B cell (primary cell): Measurements from ENCODE around the gene IPO11. TPM values are rescaled to one million over a fixed set of nuclear protein-coding genes. Genes with fewer than 3 reads are reported as not detected.

Source experiments
- ATAC-seq: fragments of 200-7000 bp; cut with Tn5 transposase; one replicate; pipeline ENCODE4 v1.10.0; 2021; ENCODE audit warnings: low read depth, mild to moderate bottlenecking, moderate number of reproducible peaks, moderate library complexity
- CTCF ChIA-PET: fragments of 350-600 bp; sonication (Branson Sonifier 250); formaldehyde crosslinking; loops from one replicate; lab custom pipeline; 2021; ENCODE audit warnings: antibody characterized with exemption, inconsistent platforms; lab: Charles Lee
- POLR2A ChIA-PET: fragments of 350-600 bp; sonication (Branson Sonifier 250); formaldehyde crosslinking; loops from one replicate; lab custom pipeline; 2021; ENCODE audit warnings: antibody characterized with exemption; lab: Charles Lee
- DNase-seq: peaks from one replicate; pipeline ENCODE4 v3.0.0; 2013
- H2AFZ ChIP-seq: 2 replicates; pipeline ENCODE4 v1.6.1; 2012; ENCODE audit warnings: mild to moderate bottlenecking, low read depth, low read length; ENCODE audit not compliant: insufficient read depth, poor library complexity, severe bottlenecking
- H3K27ac ChIP-seq, 2 donors: 1 replicate in 1 of 2; 2 replicates in 1 of 2; pipeline ENCODE4 v1.5.1; 2012 to 2013; ENCODE audit warnings: low read length in 2 of 2, mild to moderate bottlenecking in 2 of 2, moderate library complexity in 1 of 2
- H3K27me3 ChIP-seq, 4 experiments: fragments of 200-600 bp in 1 of 4; sonication (generic) in 1 of 4; replicated peaks in 1 of 4; 1 replicate in 2 of 4; 2 replicates in 2 of 4; pipeline versions ENCODE4 v1.6.1 to v1.7.0; 2013 to 2016; ENCODE audit warnings: low read length in 3 of 4, mild to moderate bottlenecking in 2 of 4, mixed read lengths in 1 of 4, moderate library complexity in 1 of 4; ENCODE audit not compliant: insufficient read depth in 4 of 4, control insufficient read depth in 3 of 4; ENCODE audit errors: control extremely low read depth in 1 of 4
- H3K36me3 ChIP-seq, 2 experiments: replicated peaks in 1 of 2; 1 replicate in 1 of 2; 2 replicates in 1 of 2; pipeline versions ENCODE4 v1.6.1 to v1.7.1; 2013; ENCODE audit warnings: low read length in 1 of 2; ENCODE audit not compliant: insufficient read depth in 2 of 2, control insufficient read depth in 1 of 2; ENCODE audit errors: control extremely low read depth in 1 of 2, extremely low read depth in 1 of 2
- H3K4me1 ChIP-seq, 2 donors: fragments of 200-600 bp in 1 of 2; sonication (generic) in 1 of 2; 1 replicate in 1 of 2; 2 replicates in 1 of 2; pipeline versions ENCODE4 v1.5.1 to v1.6.1; 2013 to 2017; ENCODE audit warnings: low read length in 2 of 2; ENCODE audit not compliant: control insufficient read depth in 2 of 2, insufficient read depth in 2 of 2
- H3K4me2 ChIP-seq: replicated peaks from 2 replicates; pipeline ENCODE3; 2012; ENCODE audit warnings: mild to moderate bottlenecking, low read depth, low read length; ENCODE audit not compliant: poor library complexity, severe bottlenecking
- H3K4me3 ChIP-seq, 5 experiments: fragments of 200-600 bp in 1 of 5; sonication (generic) in 1 of 5; 1 replicate in 3 of 5; 2 replicates in 2 of 5; pipeline versions ENCODE4 v1.5.1 to v1.7.0; 2011 to 2016; ENCODE audit warnings: low read length in 4 of 5, mild to moderate bottlenecking in 4 of 5, low read depth in 2 of 5, control low read depth in 1 of 5, moderate library complexity in 1 of 5; ENCODE audit not compliant: insufficient read depth in 1 of 5; ENCODE audit errors: control extremely low read depth in 1 of 5, extremely low read depth in 1 of 5
- H3K79me2 ChIP-seq: fragments of 200-600 bp; sonication (generic); one replicate; pipeline ENCODE4 v1.6.0; 2016; ENCODE audit warnings: low read length; ENCODE audit not compliant: control insufficient read depth, insufficient read depth
- H3K9ac ChIP-seq: fragments of 200-600 bp; sonication (generic); 2 replicates; pipeline ENCODE4 v1.6.1; 2017; ENCODE audit warnings: mild to moderate bottlenecking, low read length, moderate library complexity
- H3K9me3 ChIP-seq, 3 donors: one replicate each; pipeline versions ENCODE4 v1.6.1 to v1.7.1; 2013; ENCODE audit warnings: low read length in 2 of 3; ENCODE audit not compliant: control insufficient read depth in 2 of 3, insufficient read depth in 1 of 3; ENCODE audit errors: control extremely low read depth in 1 of 3
- H4K20me1 ChIP-seq: 2 replicates; pipeline ENCODE4 v1.6.0; 2012; ENCODE audit warnings: mild to moderate bottlenecking, low read length; ENCODE audit not compliant: insufficient read depth, control insufficient read depth, poor library complexity, severe bottlenecking
- H3K27ac Mint-ChIP-seq: one replicate; pipeline ENCODE4 v1.8.0; 2021; ENCODE audit warnings: mixed read lengths
- H3K27me3 Mint-ChIP-seq: one replicate; pipeline ENCODE4 v1.8.0; 2021; ENCODE audit warnings: mixed read lengths
- H3K4me1 Mint-ChIP-seq: one replicate; pipeline ENCODE4 v1.8.0; 2021; ENCODE audit warnings: mixed read lengths
- H3K4me3 Mint-ChIP-seq: one replicate; pipeline ENCODE4 v1.8.0; 2021; ENCODE audit warnings: mixed read lengths
- H3K9me3 Mint-ChIP-seq: one replicate; pipeline ENCODE4 v1.8.0; 2022; ENCODE audit warnings: mixed read lengths; ENCODE audit not compliant: insufficient read depth
- CTCF ChIP-seq: fragments of 200-600 bp; IDR thresholded peaks from one replicate; pipeline ENCODE4 v1.8.0; 2022; ENCODE audit warnings: antibody characterized with exemption, mild to moderate bottlenecking
- EZH2 ChIP-seq: IDR thresholded peaks from 2 replicates; pipeline ENCODE4 v1.6.1; 2012; ENCODE audit warnings: borderline replicate concordance, low read depth, mild to moderate bottlenecking, moderate library complexity, low read length; ENCODE audit not compliant: insufficient read depth, poor library complexity, severe bottlenecking
- WGBS: methylation state at CpG from one replicate; pipeline ENCODE4 v1.1.5; 2013; ENCODE audit warnings: missing lambda C conversion rate; ENCODE audit not compliant: insufficient coverage; 5-methylcytosine and 5-hydroxymethylcytosine counted together
- intact Hi-C: fragments of 100-400 bp; cut with micrococcal nuclease; formaldehyde crosslinking; loops from one replicate; pipeline ENCODE4 v1.10.0; 2022
- polyA plus RNA-seq: library from polyadenylated mRNA; depleted of rRNA; stranded (reverse); fragments of >200 nt; gene quantifications from 2 replicates; pipeline ENCODE4 v1.2.3, GENCODE V29; 2012
- total RNA-seq, 2 donors: library from RNA; stranded (reverse); fragments of 120-200 nt in 1 of 2; gene quantifications; 1 replicate in 1 of 2; 2 replicates in 1 of 2; pipeline versions ENCODE4 v1.2.3 to v1.2.4, GENCODE V29; 2013 to 2022

Gene IPO11
- total and polyA plus RNA-seq, 2 donors (not counting 1 experiment from before 2014, with no cell fraction given): 3.8 to 37.4 TPM

GRCh38 chr5:62432621-62433064 lies 20.1 kb downstream of the IPO11 start:
- no peak for DNase-seq
- WGBS: no CpG with 5 or more reads among the region's 5 CpGs
- Histone ChIP-seq H3K79me2 (peaks cover 72% of the 10 kb centered on the region), H3K27ac (no peak overlapping the region), H2AFZ (no peak overlapping the region), H3K27me3 (no peaks in the 10 kb centered on the region), H3K36me3 (no peaks in the 10 kb centered on the region), H3K4me2 (no peak overlapping the region), H4K20me1 (peaks cover 17% of the 10 kb centered on the region), H3K9me3 (no peaks in the 10 kb centered on the region), H3K4me1 (no peaks in the 10 kb centered on the region), H3K9ac (no peak overlapping the region), H3K4me3 (no peak overlapping the region)
- POLR2A ChIA-PET: no interaction called here
- TF ChIP-seq CTCF (no peak), EZH2 (no peak)
- CTCF ChIA-PET: interaction anchor here (0.6 to 1.7 kb wide), 2 partner anchors 10 to 28 kb away, joined by 3 to 7 read pairs; no protein-coding TSS in a partner anchor
- Mint-ChIP-seq H3K27me3 (no peaks in the 10 kb centered on the region), H3K27ac (no peak overlapping the region), H3K4me3 (no peak overlapping the region), H3K4me1 (peaks cover 3% of the 10 kb centered on the region), H3K9me3 (no peaks in the 10 kb centered on the region)
- no peak for ATAC-seq
- intact Hi-C loops: no loop called here

GRCh38 chr5:62448528-62448927 lies 36.0 kb downstream of the IPO11 start:
- 100% methylated on average over 2 of the region's 5 CpGs for WGBS
- Mint-ChIP-seq H3K27ac (no peak overlapping the region), H3K27me3 (no peaks in the 10 kb centered on the region), H3K4me1 (no peaks in the 10 kb centered on the region), H3K4me3 (no peak overlapping the region), H3K9me3 (no peaks in the 10 kb centered on the region)
- CTCF ChIA-PET: interaction anchor here (1.1 kb wide), 1 partner anchor 11 kb away, joined by 3 read pairs; no protein-coding TSS in a partner anchor
- H3K9me3 ChIP-seq: no peaks in the 10 kb centered on the region
- intact Hi-C loops: no loop called here
- no peak overlapping the region for H3K9ac ChIP-seq
- DNase-seq (no peak), ATAC-seq (no peak)
- H3K79me2 ChIP-seq: no peaks in the 10 kb centered on the region
- H3K4me3 ChIP-seq: no peak overlapping the region
- no peak overlapping the region for H3K4me2 ChIP-seq
- H2AFZ ChIP-seq: no peak overlapping the region
- H3K4me1 ChIP-seq: no peaks in the 10 kb centered on the region
- no peak overlapping the region for H3K27ac ChIP-seq
- H3K27me3 ChIP-seq: no peaks in the 10 kb centered on the region
- H4K20me1 ChIP-seq: no peaks in the 10 kb centered on the region
- peaks cover 0 to 30% of the 10 kb centered on the region in 2 experiments for H3K36me3 ChIP-seq
- TF ChIP-seq EZH2 (no peak), CTCF (no peak)
- POLR2A ChIA-PET: no interaction called here
